Suprapubic skin (tissue), 3 donors: ENCODE measurements around the gene MLKL.

ENCODE experiments used
- CTCF ChIP-seq, 2 donors: fragments of 200-600 bp in 1 of 2; fragments of 450-650 bp in 1 of 2; sonication (generic) in 1 of 2; IDR thresholded peaks; one replicate each; pipeline ENCODE4 v1.5.1; 2016 to 2019; ENCODE audit warnings: antibody characterized with exemption in 2 of 2, mild to moderate bottlenecking in 1 of 2, moderate library complexity in 1 of 2
- POLR2A ChIP-seq, 2 donors: fragments of 450-650 bp; IDR thresholded peaks; one replicate each; pipeline ENCODE4 v1.6.1; 2017; ENCODE audit warnings: antibody characterized with exemption in 2 of 2, mild to moderate bottlenecking in 2 of 2, moderate library complexity in 2 of 2

GRCh38 chr16:74713325-74713724 is 12.7 kb upstream of the MLKL start:
- no peak for TF ChIP-seq CTCF (IDR thresholded peaks at IDR 0.05)
- TF ChIP-seq POLR2A (IDR thresholded peaks at IDR 0.05) = no peak
